K562 (cell line): ENCODE results near the gene ASCL3. TPM values are rescaled to one million over a fixed set of nuclear protein-coding genes. Genes with fewer than 3 reads are reported as not detected.
A peak's percentile ranks its signal among the peaks of the same experiment; 100 is the strongest.

Experiments
- ATAC-seq: fragments of 200-7000 bp; cut with Tn5 transposase; 3 replicates; pipeline ENCODE4 v1.9.1; 2020; ENCODE audit warnings: moderate library complexity
- BruUV-seq: library from RNA; stranded (reverse); fragments of 400-500 nt; replicated peaks from 2 replicates; lab custom pipeline; 2021; lab: Mats Ljungman, UMichigan
- CTCF ChIA-PET: fragments of 300-600 bp; formaldehyde crosslinking; extraction: SDS; loops from one replicate; lab custom pipeline; 2021; ENCODE audit warnings: low intra/inter-chr PET ratio; lab: Yijun Ruan, JAX
- POLR2A ChIA-PET: fragments of 300-600, 350-650 bp; sonication (Branson Sonifier 250); formaldehyde crosslinking; extraction: SDS; loops from one replicate; lab custom pipeline; 2021; ENCODE audit warnings: antibody characterized with exemption, inconsistent platforms; lab: Yijun Ruan, JAX
- DNase-seq, 4 experiments: peaks; one replicate each; pipeline versions ENCODE4 v3.0.0 to v3.0.0-alpha.2; 2011 to 2018; ENCODE audit warnings: low spot score in 3 of 4, mixed read lengths in 3 of 4; ENCODE audit errors: extremely low read depth in 1 of 4
- FAIRE-seq: peaks from 2 replicates; lab custom pipeline; 2011; peaks lifted over from hg19 to GRCh38; lab: Jason Lieb, UNC
- H2AFZ ChIP-seq: 2 replicates; pipeline ENCODE4 v1.6.0; 2011; ENCODE audit warnings: low read depth, low read length, control low read depth, inconsistent platforms
- H3K27ac ChIP-seq: fragments of 200-600 bp; 3 replicates; pipeline ENCODE4 v1.8.0; 2011; ENCODE audit warnings: low read depth, mild to moderate bottlenecking, control low read depth, inconsistent platforms, low read length, moderate library complexity, mixed read lengths; ENCODE audit errors: extremely low read depth
- H3K27me3 ChIP-seq, 2 experiments: fragments of 300-600 bp in 1 of 2; 2 replicates in 1 of 2; 3 replicates in 1 of 2; pipeline versions ENCODE4 v1.6.0 to v1.8.0; 2011; ENCODE audit warnings: inconsistent platforms in 2 of 2, low read length in 2 of 2, mild to moderate bottlenecking in 1 of 2, mixed read lengths in 1 of 2, moderate library complexity in 1 of 2; ENCODE audit not compliant: control insufficient read depth in 2 of 2, insufficient read depth in 2 of 2
- H3K36me3 ChIP-seq: fragments of 300-600 bp; 3 replicates; pipeline ENCODE4 v1.8.0; 2011; ENCODE audit warnings: mild to moderate bottlenecking, low read length, inconsistent platforms; ENCODE audit not compliant: control insufficient read depth, insufficient read depth
- H3K4me1 ChIP-seq, 2 experiments: fragments of 200-600 bp in 1 of 2; replicated peaks in 1 of 2; 2 replicates in 1 of 2; 3 replicates in 1 of 2; pipeline versions ENCODE4 v1.5.1 to v1.8.0; 2011; ENCODE audit warnings: inconsistent platforms in 2 of 2, low read length in 2 of 2, mild to moderate bottlenecking in 1 of 2, mixed read lengths in 1 of 2, moderate library complexity in 1 of 2; ENCODE audit not compliant: control insufficient read depth in 2 of 2, insufficient read depth in 2 of 2
- H3K4me2 ChIP-seq: 2 replicates; pipeline ENCODE4 v1.6.1; 2011; ENCODE audit warnings: low read length, control low read depth, inconsistent platforms, mixed read lengths; ENCODE audit not compliant: insufficient read depth
- H3K4me3 ChIP-seq: fragments of 200-600 bp; sonication (generic), shearing (Covaris generic); 2 replicates; pipeline ENCODE4 v1.5.1; 2016; ENCODE audit warnings: control low read depth, inconsistent platforms
- H3K79me2 ChIP-seq: fragments of 200-600 bp; 3 replicates; pipeline ENCODE4 v1.8.0; 2011; ENCODE audit warnings: low read length, inconsistent platforms; ENCODE audit not compliant: control insufficient read depth, insufficient read depth
- H3K9ac ChIP-seq, 2 experiments: 2 replicates each; pipeline versions ENCODE4 v1.6.0 to v1.6.1; 2011; ENCODE audit warnings: low read depth in 2 of 2, low read length in 2 of 2, control low read depth in 1 of 2, inconsistent platforms in 1 of 2, mild to moderate bottlenecking in 1 of 2, mixed read lengths in 1 of 2; ENCODE audit not compliant: insufficient read depth in 1 of 2
- H3K9me1 ChIP-seq: one replicate; pipeline ENCODE4 v1.6.0; 2011; ENCODE audit warnings: inconsistent platforms, mild to moderate bottlenecking, low read length, moderate library complexity; ENCODE audit not compliant: control insufficient read depth, insufficient read depth
- H3K9me3 ChIP-seq: replicated peaks from 2 replicates; pipeline ENCODE4 v1.5.1; 2011; ENCODE audit warnings: low read depth, low read length, inconsistent platforms; ENCODE audit not compliant: control insufficient read depth, insufficient read depth
- H4K20me1 ChIP-seq: replicated peaks from 2 replicates; pipeline ENCODE4 v1.6.1; 2011; ENCODE audit warnings: low read length, inconsistent platforms, mixed read lengths; ENCODE audit not compliant: control insufficient read depth, insufficient read depth
- CTBP1 ChIP-seq: fragments of 450-650 bp; IDR thresholded peaks from 2 replicates; pipeline ENCODE4 v1.6.1; 2016; ENCODE audit warnings: borderline replicate concordance
- SOX6 ChIP-seq: fragments of 450-650 bp; IDR thresholded peaks from 2 replicates; pipeline ENCODE4 v1.6.1; 2014; ENCODE audit warnings: mild to moderate bottlenecking
- TCF3 ChIP-seq: sonication (generic); formaldehyde crosslinking; IDR thresholded peaks from 2 replicates; pipeline ENCODE4 v1.4.0; 2020; ENCODE audit warnings: mild to moderate bottlenecking, missing genetic modification reagents
- TEAD2 ChIP-seq: fragments of 450-650 bp; IDR thresholded peaks from 2 replicates; pipeline ENCODE4 v1.6.1; 2016; ENCODE audit warnings: missing genetic modification characterization, control low read depth, missing compliant biosample characterization
- TRIM24 ChIP-seq, 2 experiments: fragments of 450-650 bp; IDR thresholded peaks; 2 replicates each; pipeline ENCODE4 v1.6.1; 2016
- ZNF197 ChIP-seq: fragments of 200-800 bp; sonication (Bioruptor generic); IDR thresholded peaks from 2 replicates; pipeline ENCODE4 v1.6.1; 2016; ENCODE audit warnings: low read depth, missing genetic modification characterization, missing compliant biosample characterization
- ZNF444 ChIP-seq: fragments of 250-450 bp; sonication (Bioruptor Pico); IDR thresholded peaks from 2 replicates; pipeline ENCODE4 v1.4.0; 2020; ENCODE audit warnings: mild to moderate bottlenecking, moderate library complexity
- WGBS: fragments of 100-300 bp; shearing (Covaris generic); methylation state at CpG from one replicate; pipeline ENCODE4 v1.1.6; 2016; ENCODE audit warnings: low coverage, mixed read lengths; ENCODE audit not compliant: insufficient coverage; ENCODE audit errors: missing lambda C conversion rate; 5-methylcytosine and 5-hydroxymethylcytosine counted together
- in situ Hi-C: fragments of 300-500 bp; cut with MboI; formaldehyde crosslinking; loops from 4 replicates; pipeline ENCODE4 v1.15.0; 2018; ENCODE audit warnings: inconsistent platforms, mixed read lengths
- intact Hi-C: fragments of 100-400 bp; cut with micrococcal nuclease; formaldehyde crosslinking; loops from 2 replicates; pipeline ENCODE4 v1.14.2; 2022
- polyA plus RNA-seq, 8 experiments: library from polyadenylated mRNA; depleted of rRNA in 4 of 8; stranded (reverse) in 5 of 8; unstranded in 3 of 8; fragments of >200 nt; fragmentation: Nextera tagmentation in 2 of 8; fragmentation: Illumina TruSeq in 1 of 8; extraction: Ambion mirVana in 2 of 8; extraction: Trizol in 1 of 8; gene quantifications; 2 replicates each; pipeline versions ENCODE4 v1.2.1 to v1.2.3, GENCODE V29; 2011 to 2014; ENCODE audit warnings: inconsistent platforms in 1 of 8, missing spikeins in 1 of 8
- total RNA-seq, 7 experiments: library from RNA; depleted of rRNA in 6 of 7; stranded (reverse); fragments of >200 nt in 6 of 7; fragmentation: Illumina TruSeq in 2 of 7; extraction: Trizol in 2 of 7; gene quantifications; 2 replicates each; pipeline versions ENCODE4 v1.2.1 to v1.2.3, GENCODE V29; 2011 to 2021; ENCODE audit warnings: low replicate concordance in 1 of 7
- TF ChIP-seq, protein P1 (sequence below), 2 experiments: fragments of 200-800 bp in 1 of 2; sonication (Bioruptor generic) in 1 of 2; sonication (generic) in 1 of 2; formaldehyde crosslinking in 1 of 2; IDR thresholded peaks in 1 of 2; conservative IDR thresholded peaks in 1 of 2; 2 replicates each; pipeline versions ENCODE4 v1.5.0 to v1.6.1; 2016 to 2020; ENCODE audit warnings: missing compliant biosample characterization in 1 of 2, missing genetic modification characterization in 1 of 2, missing genetic modification reagents in 1 of 2
- TF ChIP-seq, protein P2 (sequence below): fragments of 450-650 bp; IDR thresholded peaks from 2 replicates; pipeline ENCODE4 v1.6.1; 2018; ENCODE audit not compliant: partially characterized antibody
- TF ChIP-seq, protein P3 (sequence below), 2 experiments: fragments of 450-650 bp; conservative IDR thresholded peaks; 2 replicates each; pipeline ENCODE4 v1.6.1; 2017; ENCODE audit warnings: mild to moderate bottlenecking in 2 of 2, moderate library complexity in 2 of 2
- TF ChIP-seq, protein P4 (sequence below): fragments of 250-450 bp; sonication (Bioruptor Pico); IDR thresholded peaks from 2 replicates; pipeline ENCODE4 v1.4.0; 2020; ENCODE audit warnings: mild to moderate bottlenecking

ASCL3 gene
- total and polyA plus RNA-seq, 9 of the 15 experiments (the other 6 are each of a cell fraction or from before 2014, with no cell fraction given): not detected

DNA sequence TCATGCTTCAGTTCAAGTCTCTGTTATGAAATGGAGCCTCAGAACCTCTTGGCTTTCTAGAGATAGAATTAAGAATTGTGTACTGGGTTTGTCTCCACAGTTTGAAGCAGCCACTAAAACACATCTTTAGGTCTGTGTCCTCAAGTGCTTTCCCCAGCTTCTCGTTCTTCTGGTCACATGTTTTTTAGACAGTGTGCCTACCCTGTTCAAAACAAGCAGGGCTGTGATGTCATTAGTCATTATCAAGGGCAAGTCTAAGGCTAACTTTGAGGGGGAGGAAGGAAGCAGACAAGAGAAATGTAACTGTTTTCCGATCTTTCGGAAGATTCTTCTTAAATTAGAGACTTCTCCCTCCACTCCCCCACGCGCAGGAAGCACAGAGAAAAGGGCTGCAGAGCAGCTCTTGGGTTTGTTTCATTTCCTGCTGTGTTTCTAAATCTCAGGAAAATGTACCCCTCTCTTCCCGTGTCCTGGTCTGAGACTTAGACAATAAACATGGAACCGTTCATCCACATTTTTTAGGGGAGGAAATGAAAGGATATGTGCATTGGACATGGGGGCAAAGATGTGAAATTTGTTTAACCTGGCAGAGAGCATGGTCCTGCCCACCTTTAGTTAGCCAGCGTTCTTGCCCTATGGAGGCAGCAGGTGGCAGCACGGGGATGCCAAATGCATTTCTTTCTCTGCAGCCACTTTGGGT, 28.7 kb downstream of the ASCL3 start:
- peaks cover 19% of the 10 kb centered on the region for H3K79me2 ChIP-seq
- in situ Hi-C loops (no loop called here), intact Hi-C loops (loop anchor here (1.0 to 5.0 kb wide), 3 partner anchors 45 to 223 kb away; no protein-coding TSS in a partner anchor)
- peak overlapping the region; percentile 56 for H3K4me2 ChIP-seq
- 20% methylated on average over 9 of the region's 9 CpGs for WGBS
- DNase-seq (peak; percentile 31 to 73 (median 42)), ATAC-seq (peak; percentile 16; the same call in 2 of the 3 replicates), FAIRE-seq (peak; percentile 90)
- H3K36me3 ChIP-seq: peaks cover 41% of the 10 kb centered on the region
- POLR2A ChIA-PET: interaction anchor here (0.7 kb wide), 1 partner anchor 93 kb away, joined by 3 read pairs; no protein-coding TSS in a partner anchor
- H3K9ac ChIP-seq: peak overlapping the region; percentile 0 to 40; a peak in 2 of 4 replicates
- H4K20me1 ChIP-seq: no peaks in the 10 kb centered on the region
- H3K27ac ChIP-seq: peak overlapping the region; percentile 66
- H2AFZ ChIP-seq: peak overlapping the region; percentile 62
- no peak overlapping the region for H3K4me3 ChIP-seq
- peaks cover 15 to 29% of the 10 kb centered on the region in 2 experiments for H3K4me1 ChIP-seq
- H3K9me1 ChIP-seq: no peaks in the 10 kb centered on the region
- CTCF ChIA-PET: interaction anchor here (0.9 kb wide), 1 partner anchor 46 kb away, joined by 3 read pairs; no protein-coding TSS in a partner anchor
- no peaks in the 10 kb centered on the region for H3K27me3 ChIP-seq
- H3K9me3 ChIP-seq: no peaks in the 10 kb centered on the region; the same call in 1 of the 2 replicates
- BruUV-seq: TSS peak; percentile 13
- TF ChIP-seq CTBP1 (0 out of 2 replicates have a peak, but pooled peaks have one; percentile 16), TCF3 (CRISPR knock-in tag) (0 out of 2 replicates have a peak, but pooled peaks have one; percentile 6), SOX6 (peak; percentile 58), TEAD2 (tag) (no peak), TRIM24 (IDR thresholded peaks at IDR 0.05) (0 out of 4 replicates have a peak, but pooled peaks of 1 of the 2 experiments have one; percentile 8), ZNF197 (CRISPR knock-in tag) (no peak), ZNF444 (CRISPR knock-in tag) (no peak)
- TF ChIP-seq, protein P1, sequence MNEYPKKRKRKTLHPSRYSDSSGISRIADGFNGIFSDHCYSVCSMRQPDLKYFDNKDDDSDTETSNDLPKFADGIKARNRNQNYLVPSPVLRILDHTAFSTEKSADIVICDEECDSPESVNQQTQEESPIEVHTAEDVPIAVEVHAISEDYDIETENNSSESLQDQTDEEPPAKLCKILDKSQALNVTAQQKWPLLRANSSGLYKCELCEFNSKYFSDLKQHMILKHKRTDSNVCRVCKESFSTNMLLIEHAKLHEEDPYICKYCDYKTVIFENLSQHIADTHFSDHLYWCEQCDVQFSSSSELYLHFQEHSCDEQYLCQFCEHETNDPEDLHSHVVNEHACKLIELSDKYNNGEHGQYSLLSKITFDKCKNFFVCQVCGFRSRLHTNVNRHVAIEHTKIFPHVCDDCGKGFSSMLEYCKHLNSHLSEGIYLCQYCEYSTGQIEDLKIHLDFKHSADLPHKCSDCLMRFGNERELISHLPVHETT (CRISPR knock-in tag; conservative IDR thresholded peaks at IDR 0.05 in 1 of 2, IDR thresholded peaks at IDR 0.05 in 1 of 2): peak in 1 of 2 experiments; percentile 67; a peak in 2 of 4 replicates
- TF ChIP-seq, protein P2, sequence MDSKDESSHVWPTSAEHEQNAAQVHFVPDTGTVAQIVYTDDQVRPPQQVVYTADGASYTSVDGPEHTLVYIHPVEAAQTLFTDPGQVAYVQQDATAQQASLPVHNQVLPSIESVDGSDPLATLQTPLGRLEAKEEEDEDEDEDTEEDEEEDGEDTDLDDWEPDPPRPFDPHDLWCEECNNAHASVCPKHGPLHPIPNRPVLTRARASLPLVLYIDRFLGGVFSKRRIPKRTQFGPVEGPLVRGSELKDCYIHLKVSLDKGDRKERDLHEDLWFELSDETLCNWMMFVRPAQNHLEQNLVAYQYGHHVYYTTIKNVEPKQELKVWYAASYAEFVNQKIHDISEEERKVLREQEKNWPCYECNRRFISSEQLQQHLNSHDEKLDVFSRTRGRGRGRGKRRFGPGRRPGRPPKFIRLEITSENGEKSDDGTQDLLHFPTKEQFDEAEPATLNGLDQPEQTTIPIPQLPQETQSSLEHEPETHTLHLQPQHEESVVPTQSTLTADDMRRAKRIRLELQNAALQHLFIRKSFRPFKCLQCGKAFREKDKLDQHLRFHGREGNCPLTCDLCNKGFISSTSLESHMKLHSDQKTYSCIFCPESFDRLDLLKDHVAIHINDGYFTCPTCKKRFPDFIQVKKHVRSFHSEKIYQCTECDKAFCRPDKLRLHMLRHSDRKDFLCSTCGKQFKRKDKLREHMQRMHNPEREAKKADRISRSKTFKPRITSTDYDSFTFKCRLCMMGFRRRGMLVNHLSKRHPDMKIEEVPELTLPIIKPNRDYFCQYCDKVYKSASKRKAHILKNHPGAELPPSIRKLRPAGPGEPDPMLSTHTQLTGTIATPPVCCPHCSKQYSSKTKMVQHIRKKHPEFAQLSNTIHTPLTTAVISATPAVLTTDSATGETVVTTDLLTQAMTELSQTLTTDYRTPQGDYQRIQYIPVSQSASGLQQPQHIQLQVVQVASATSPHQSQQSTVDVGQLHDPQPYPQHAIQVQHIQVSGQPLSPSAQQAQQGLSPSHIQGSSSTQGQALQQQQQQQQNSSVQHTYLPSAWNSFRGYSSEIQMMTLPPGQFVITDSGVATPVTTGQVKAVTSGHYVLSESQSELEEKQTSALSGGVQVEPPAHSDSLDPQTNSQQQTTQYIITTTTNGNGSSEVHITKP: peak; percentile 97
- TF ChIP-seq, protein P3, sequence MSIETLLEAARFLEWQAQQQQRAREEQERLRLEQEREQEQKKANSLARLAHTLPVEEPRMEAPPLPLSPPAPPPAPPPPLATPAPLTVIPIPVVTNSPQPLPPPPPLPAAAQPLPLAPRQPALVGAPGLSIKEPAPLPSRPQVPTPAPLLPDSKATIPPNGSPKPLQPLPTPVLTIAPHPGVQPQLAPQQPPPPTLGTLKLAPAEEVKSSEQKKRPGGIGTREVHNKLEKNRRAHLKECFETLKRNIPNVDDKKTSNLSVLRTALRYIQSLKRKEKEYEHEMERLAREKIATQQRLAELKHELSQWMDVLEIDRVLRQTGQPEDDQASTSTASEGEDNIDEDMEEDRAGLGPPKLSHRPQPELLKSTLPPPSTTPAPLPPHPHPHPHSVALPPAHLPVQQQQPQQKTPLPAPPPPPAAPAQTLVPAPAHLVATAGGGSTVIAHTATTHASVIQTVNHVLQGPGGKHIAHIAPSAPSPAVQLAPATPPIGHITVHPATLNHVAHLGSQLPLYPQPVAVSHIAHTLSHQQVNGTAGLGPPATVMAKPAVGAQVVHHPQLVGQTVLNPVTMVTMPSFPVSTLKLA (conservative IDR thresholded peaks at IDR 0.05): peak; percentile 60 to 67; a peak in 2 of 4 replicates
- TF ChIP-seq, protein P4, sequence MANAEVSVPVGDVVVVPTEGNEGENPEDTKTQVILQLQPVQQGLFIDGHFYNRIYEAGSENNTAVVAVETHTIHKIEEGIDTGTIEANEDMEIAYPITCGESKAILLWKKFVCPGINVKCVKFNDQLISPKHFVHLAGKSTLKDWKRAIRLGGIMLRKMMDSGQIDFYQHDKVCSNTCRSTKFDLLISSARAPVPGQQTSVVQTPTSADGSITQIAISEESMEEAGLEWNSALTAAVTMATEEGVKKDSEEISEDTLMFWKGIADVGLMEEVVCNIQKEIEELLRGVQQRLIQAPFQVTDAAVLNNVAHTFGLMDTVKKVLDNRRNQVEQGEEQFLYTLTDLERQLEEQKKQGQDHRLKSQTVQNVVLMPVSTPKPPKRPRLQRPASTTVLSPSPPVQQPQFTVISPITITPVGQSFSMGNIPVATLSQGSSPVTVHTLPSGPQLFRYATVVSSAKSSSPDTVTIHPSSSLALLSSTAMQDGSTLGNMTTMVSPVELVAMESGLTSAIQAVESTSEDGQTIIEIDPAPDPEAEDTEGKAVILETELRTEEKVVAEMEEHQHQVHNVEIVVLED (CRISPR knock-in tag): 0 out of 2 replicates have a peak, but pooled peaks have one; percentile 11
